NT2/D1 (cell line): ENCODE data around the gene AGAP1.
A peak's percentile ranks its signal among the peaks of the same experiment; 100 is the strongest.

Experiments used
- DNase-seq: peaks from one replicate; pipeline ENCODE4 v3.0.0-alpha.2; 2011; ENCODE audit warnings: low read depth, low spot score
- H3K27me3 ChIP-seq: 2 replicates; pipeline ENCODE4 v1.6.0; 2011; ENCODE audit warnings: mild to moderate bottlenecking; ENCODE audit not compliant: insufficient read length, insufficient read depth
- H3K36me3 ChIP-seq: 2 replicates; pipeline ENCODE4 v1.6.1; 2011; ENCODE audit warnings: mild to moderate bottlenecking, low read length, mixed read lengths; ENCODE audit not compliant: insufficient read depth, insufficient read length
- H3K4me1 ChIP-seq: 2 replicates; pipeline ENCODE4 v1.5.1; 2011; ENCODE audit not compliant: insufficient read depth, insufficient read length
- H3K4me3 ChIP-seq: 2 replicates; pipeline ENCODE4 v1.5.1; 2011; ENCODE audit warnings: low read depth; ENCODE audit not compliant: insufficient read length
- H3K9ac ChIP-seq: 2 replicates; pipeline ENCODE4 v1.6.0; 2011; ENCODE audit warnings: low read depth; ENCODE audit not compliant: insufficient read length
- H3K9me3 ChIP-seq: 2 replicates; pipeline ENCODE4 v1.5.1; 2011; ENCODE audit warnings: mild to moderate bottlenecking, low read length; ENCODE audit not compliant: insufficient read depth
- SUZ12 ChIP-seq: IDR thresholded peaks from 2 replicates; pipeline ENCODE4 v1.6.1; 2011; ENCODE audit not compliant: insufficient read length, insufficient read depth; ENCODE audit errors: extremely low read depth
- YY1 ChIP-seq: IDR thresholded peaks from 2 replicates; pipeline ENCODE4 v1.6.1; 2011; ENCODE audit not compliant: insufficient read length, insufficient read depth
- ZNF274 ChIP-seq: IDR thresholded peaks from 2 replicates; pipeline ENCODE4 v1.6.1; 2011; ENCODE audit warnings: mild to moderate bottlenecking, low read depth, low read length

The AGAP1 gene

DNA sequence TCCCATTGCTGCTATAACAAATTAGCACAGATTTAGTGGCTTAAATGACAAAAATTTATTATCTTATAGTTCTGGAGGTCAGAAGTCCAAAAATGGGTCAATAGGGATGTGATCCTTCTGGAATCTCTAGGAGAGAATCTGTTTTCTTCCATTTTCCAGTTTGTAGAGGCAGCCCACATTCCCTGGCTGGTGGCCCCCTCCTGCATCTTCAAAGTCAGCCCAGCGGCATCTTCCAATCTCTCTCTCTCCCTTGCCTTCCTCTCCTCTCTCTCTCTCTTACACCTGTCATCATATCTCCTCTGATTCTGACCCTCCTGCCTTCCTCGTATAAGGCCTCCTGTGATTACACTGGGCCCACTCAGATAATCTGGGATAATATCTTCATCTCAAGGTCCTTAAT is 3.9 kb upstream of the AGAP1 start:
- TF ChIP-seq YY1 (no peak), ZNF274 (no peak), SUZ12 (no peak)
- H3K9me3 ChIP-seq, result peaks cover 15% of the 10 kb centered on the region
- peaks cover 11% of the 10 kb centered on the region for H3K27me3 ChIP-seq
- no peak overlapping the region for H3K9ac ChIP-seq
- H3K36me3 ChIP-seq, result no peaks in the 10 kb centered on the region
- DNase-seq, result no peak
- H3K4me3 ChIP-seq, result no peak overlapping the region
- H3K4me1 ChIP-seq, result peaks cover 7% of the 10 kb centered on the region

DNA sequence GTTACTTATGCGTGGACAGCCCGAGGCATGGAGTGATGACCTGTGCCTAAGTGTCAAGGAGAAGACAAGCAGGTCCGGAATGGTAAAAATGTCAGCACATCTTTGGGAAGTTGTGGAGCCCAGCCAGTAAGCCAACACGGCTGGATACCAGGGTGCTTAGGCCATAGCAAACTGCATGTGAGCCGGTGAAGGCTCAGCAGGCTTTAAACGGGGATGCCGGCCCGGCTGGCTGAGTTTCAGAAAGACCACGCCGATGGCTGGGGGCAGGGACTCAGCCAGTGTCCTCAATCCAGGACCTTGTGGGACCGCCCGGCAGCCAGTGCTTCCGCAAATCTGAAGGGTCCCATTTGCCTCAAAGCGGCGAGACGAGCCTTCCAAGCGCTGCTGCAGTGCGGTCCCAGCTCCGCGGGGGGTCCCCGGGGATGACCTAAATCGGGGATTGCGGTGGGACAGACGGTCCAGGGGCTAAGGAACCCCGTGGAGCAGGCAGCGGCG is 946 bp upstream of the AGAP1 start:
- Histone ChIP-seq H3K27me3 (peaks cover 11% of the 10 kb centered on the region), H3K4me1 (peaks cover 11% of the 10 kb centered on the region), H3K9me3 (peaks cover 15% of the 10 kb centered on the region), H3K9ac (peak overlapping the region; percentile 77), H3K4me3 (peak overlapping the region; percentile 78), H3K36me3 (no peaks in the 10 kb centered on the region)
- no peak for DNase-seq
- no peak for TF ChIP-seq SUZ12
- TF ChIP-seq YY1, result no peak
- TF ChIP-seq ZNF274, result no peak

DNA sequence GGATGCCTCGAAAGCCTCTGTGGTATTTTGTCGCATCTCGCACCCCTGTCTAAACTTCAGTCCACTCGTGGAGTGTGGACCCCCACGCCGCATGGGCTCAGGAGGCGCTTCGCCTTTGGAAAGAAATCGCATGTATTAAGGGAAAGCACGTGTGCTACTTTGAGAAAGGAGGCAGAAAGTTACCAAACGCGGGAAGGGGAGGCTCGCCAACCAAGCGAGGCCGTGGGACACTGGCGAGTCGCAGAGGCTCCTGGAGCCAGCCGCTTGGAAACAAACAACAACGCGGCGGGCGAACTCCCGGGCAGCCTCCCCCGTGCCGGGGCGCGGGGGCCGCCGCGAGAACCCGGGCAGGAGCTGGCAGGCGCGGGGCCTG is 455 bp upstream of the AGAP1 start:
- Histone ChIP-seq H3K9me3 (peaks cover 15% of the 10 kb centered on the region), H3K27me3 (peaks cover 11% of the 10 kb centered on the region), H3K4me1 (peaks cover 11% of the 10 kb centered on the region), H3K36me3 (no peaks in the 10 kb centered on the region), H3K9ac (peak overlapping the region; percentile 77), H3K4me3 (peak overlapping the region; percentile 78)
- TF ChIP-seq ZNF274 (no peak), YY1 (no peak), SUZ12 (no peak)
- DNase-seq, result no peak

DNA sequence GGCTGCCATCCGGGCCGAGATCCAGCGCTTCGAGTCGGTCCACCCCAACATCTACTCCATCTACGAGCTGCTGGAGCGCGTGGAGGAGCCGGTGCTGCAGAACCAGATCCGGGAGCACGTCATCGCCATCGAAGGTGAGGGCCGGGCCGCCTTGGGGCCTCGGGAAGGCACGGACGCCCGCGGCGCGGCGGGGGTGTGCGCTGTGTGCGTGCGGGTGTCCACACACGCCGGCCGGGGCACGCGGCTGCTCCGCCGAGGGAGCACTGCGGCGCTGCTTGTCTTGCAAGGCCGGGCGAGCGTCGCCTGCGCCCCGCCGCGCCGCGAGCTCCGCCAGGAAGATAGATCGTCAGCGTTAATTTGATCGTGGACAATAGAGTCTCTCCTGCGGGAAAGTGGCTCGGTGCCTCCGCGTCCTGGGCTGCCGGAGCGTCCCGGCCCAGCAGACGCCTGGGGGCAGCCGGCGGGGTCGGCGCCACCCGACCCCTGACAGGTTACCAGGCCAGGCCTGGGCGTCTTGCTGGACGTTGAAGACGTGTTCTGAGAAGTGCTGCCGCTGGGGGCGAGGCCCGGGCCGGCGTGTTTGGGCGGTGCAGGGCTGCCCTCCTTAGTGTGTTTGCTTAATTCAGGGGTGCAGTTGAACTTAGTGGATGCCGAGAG is 1.0 kb downstream of the AGAP1 start:
- Histone ChIP-seq H3K9ac (peak overlapping the region; percentile 96), H3K4me1 (peaks cover 11% of the 10 kb centered on the region), H3K9me3 (peaks cover 10% of the 10 kb centered on the region; the same call in 1 of the 2 replicates), H3K4me3 (peak overlapping the region; percentile 87), H3K27me3 (peaks cover 11% of the 10 kb centered on the region), H3K36me3 (peaks cover 5% of the 10 kb centered on the region)
- DNase-seq, result no peak
- TF ChIP-seq ZNF274 (no peak), YY1 (no peak), SUZ12 (no peak)

DNA sequence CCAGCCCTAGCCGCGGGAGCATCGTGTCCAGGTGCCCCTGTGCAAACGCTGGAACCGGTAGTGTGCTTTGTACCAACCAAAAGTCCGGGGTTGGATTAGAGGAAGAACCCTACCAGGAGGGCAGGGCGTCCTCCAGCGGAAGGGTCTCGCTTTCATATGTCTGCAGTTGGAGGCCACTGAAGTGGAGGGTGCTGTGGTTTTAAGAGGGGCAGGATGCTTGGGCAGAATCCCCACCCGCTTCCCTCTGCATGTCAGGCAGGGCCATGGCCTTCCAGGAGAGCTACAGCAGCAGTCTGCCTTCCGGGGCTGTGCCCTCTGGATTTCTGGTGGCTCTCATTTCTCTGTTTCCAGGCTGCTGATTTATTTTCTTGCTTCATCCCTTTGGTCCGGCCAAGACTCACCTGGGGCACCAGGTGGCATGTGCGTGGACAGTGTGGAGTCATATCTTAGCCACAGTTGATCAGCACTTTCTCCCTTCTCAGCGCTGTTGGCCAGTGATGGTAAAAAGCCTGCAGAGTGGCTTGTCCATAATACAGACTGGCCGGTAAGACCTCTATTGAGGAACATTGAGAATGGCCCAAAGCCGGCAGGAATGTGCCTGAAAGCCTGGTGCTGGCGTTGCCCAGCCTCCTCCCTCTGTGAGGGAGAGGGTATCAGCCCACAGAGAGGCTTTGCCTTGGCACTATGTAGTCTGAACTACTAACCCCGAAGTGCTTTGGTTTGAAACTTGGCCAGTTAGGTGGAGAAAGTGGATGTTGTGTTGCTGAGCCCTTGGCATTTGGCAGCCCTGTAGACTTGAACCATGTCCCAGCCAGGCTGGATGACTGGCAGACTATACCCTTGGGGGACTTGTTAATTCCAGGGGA is 1.8 kb downstream of the AGAP1 start:
- peaks cover 5% of the 10 kb centered on the region for H3K36me3 ChIP-seq
- H3K4me3 ChIP-seq, result peak overlapping the region; percentile 87
- peak overlapping the region; percentile 96 for H3K9ac ChIP-seq
- DNase-seq, result no peak
- H3K4me1 ChIP-seq, result peaks cover 17% of the 10 kb centered on the region
- TF ChIP-seq ZNF274 (no peak), YY1 (no peak), SUZ12 (no peak)
- peaks cover 11% of the 10 kb centered on the region for H3K27me3 ChIP-seq
- H3K9me3 ChIP-seq, result peaks cover 6% of the 10 kb centered on the region; the same call in 1 of the 2 replicates

DNA sequence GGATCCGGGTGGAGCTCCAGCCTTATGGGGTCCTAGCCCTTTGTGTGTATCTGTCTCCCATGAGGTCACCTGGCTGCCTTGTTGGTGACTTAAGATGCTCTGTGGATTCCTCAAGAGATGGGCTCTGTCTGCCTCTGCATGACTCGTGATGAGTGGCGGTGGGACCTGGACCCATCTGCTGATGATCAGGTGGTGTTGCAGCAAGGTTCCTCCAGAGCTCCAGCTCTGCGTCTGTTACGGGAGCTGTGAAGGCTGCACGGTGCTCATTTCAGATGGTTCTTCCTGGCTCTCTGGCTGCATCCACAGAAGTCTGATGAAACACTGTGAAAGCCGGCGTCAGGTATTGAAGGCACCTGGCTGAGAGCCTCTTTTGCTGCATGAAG is 2.4 kb downstream of the AGAP1 start:
- Histone ChIP-seq H3K4me1 (peaks cover 17% of the 10 kb centered on the region), H3K9me3 (peaks cover 6% of the 10 kb centered on the region; the same call in 1 of the 2 replicates), H3K27me3 (peaks cover 11% of the 10 kb centered on the region), H3K4me3 (peak overlapping the region; percentile 87), H3K36me3 (peaks cover 5% of the 10 kb centered on the region), H3K9ac (no peak overlapping the region)
- TF ChIP-seq SUZ12 (no peak), ZNF274 (no peak), YY1 (no peak)
- DNase-seq, result no peak

DNA sequence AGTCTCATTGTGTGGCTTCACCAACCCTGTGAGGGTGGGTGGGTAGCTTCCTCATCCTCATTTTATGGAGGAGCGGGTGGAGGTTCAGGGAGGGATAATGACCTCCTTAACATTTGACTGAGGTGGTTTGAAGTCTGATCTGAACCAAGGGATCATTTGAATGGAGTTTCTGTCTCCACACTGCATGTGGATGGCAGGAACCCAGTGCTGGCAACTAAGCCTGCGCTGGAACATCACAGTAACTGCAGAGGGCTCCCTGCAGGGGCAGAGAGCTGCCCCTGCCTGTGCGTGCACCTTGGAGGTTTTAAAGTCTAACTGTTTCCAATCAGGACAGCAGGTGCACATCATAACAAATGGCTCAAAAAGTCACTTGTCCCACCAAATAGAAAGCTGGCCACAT is 3.3 kb downstream of the AGAP1 start:
- peaks cover 17% of the 10 kb centered on the region for H3K4me1 ChIP-seq
- no peaks in the 10 kb centered on the region for H3K9me3 ChIP-seq
- peaks cover 5% of the 10 kb centered on the region for H3K36me3 ChIP-seq
- no peak for DNase-seq
- TF ChIP-seq ZNF274 (no peak), SUZ12 (no peak), YY1 (no peak)
- no peak overlapping the region for H3K9ac ChIP-seq
- peaks cover 4% of the 10 kb centered on the region for H3K27me3 ChIP-seq
- no peak overlapping the region for H3K4me3 ChIP-seq
